T47D (cell line): ENCODE data around the gene SH2D1B.

Experiments used
- DNase-seq, 2 experiments: peaks; one replicate each; pipeline versions ENCODE4 v3.0.0 to v3.0.0-alpha.2; 2011 to 2012; ENCODE audit warnings: low read depth in 1 of 2, low spot score in 1 of 2
- JUND ChIP-seq: IDR thresholded peaks from 2 replicates; pipeline ENCODE4 v1.6.1; 2012; ENCODE audit warnings: low read depth
- in situ Hi-C: cut with HindIII; loops from 2 replicates; pipeline ENCODE4 v1.10.0; 2016; ENCODE audit warnings: low sequenced_read_pairs, low pct_unique_long_range_greater_than_20kb

SH2D1B gene

DNA sequence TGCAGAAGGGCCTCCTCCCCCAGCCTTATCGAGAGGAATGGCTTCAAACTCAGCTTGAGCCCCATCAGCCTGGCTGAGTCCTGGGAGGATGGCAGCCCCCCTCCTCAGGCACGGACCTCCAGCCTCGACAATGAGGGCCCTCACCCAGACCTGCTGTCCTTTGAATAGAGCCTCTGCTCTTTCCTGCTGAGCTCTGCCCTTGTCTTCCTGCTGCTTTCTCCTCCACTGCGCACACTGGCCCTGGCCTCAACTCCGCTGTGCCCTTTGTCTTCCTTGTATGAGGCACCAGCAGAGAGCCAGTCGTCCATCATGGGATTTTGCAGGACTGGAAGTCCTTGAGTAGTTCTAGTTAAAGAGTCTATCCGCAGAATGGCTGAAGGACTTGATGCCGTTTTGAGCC is 28.4 kb downstream of the SH2D1B start:
- DNase-seq, result no peak
- in situ Hi-C loops, result no loop called here
- TF ChIP-seq JUND, result no peak

DNA sequence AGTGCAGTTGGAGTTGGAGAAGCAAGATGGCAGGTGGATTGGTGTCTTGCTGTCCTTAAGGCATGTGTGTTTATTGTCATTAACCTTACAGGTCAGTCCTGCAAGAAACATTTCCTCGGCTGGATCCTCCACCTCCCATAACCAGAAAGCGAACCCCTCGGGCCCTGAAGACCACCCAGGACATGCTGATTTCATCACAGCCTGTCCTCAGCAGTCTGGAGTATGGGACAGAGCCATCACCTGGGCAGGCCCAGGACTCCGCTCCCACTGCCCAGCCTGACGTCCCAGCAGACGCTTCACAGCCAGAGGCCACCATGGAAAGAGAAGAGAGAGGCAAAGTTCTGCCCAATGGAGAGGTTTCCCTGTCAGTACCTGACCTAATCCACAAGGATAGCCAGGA is 28.8 kb downstream of the SH2D1B start:
- in situ Hi-C loops, result no loop called here
- no peak for DNase-seq
- TF ChIP-seq JUND, result no peak

GRCh38 chr1:162381941-162382750 is 29.8 kb downstream of the SH2D1B start:
- in situ Hi-C loops, result no loop called here
- no peak for DNase-seq
- no peak for TF ChIP-seq JUND

DNA sequence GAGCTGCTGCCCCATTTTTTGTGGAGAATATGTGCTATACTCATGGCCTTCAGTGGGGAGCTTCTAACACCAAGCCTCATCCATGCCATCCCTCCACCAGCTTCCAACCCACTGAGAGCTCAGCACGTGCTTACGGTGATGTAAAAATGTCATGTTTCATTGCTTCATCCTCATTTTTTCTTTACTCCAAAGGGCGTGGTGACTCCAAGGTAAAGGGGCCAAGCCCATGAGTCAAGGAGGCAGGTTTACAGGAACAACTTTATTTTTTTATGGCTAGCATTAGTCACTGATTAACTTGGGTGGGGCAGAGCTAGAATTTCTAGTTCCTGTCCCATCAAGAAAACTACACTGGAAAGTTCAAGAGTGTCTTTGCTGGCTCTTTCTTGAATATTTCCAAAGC is 30.6 kb downstream of the SH2D1B start, which contains the start of gene C1orf226:
Gene C1orf226 (plus strand): TSS at position 346 of the 400 bp plus-strand sequence. CDS start 174 bp downstream, outside the sequence.
- TF ChIP-seq JUND, result no peak
- in situ Hi-C loops, result no loop called here
- no peak for DNase-seq

- in situ Hi-C loops, result no loop called here
- TF ChIP-seq JUND, result no peak
- no peak for DNase-seq
Observed at GRCh38 chr1:162380061-162380846, 31.7 kb downstream of the SH2D1B start.

- in situ Hi-C loops, result no loop called here
- no peak for TF ChIP-seq JUND
- DNase-seq, result no peak
Observed at GRCh38 chr1:162376691-162377090, 35.2 kb downstream of the SH2D1B start, which contains the start of gene SPATA46. TSS of gene SPATA46 (minus strand) at chr1:162376854. CDS start at chr1:162376790, 64 bp downstream.

DNA sequence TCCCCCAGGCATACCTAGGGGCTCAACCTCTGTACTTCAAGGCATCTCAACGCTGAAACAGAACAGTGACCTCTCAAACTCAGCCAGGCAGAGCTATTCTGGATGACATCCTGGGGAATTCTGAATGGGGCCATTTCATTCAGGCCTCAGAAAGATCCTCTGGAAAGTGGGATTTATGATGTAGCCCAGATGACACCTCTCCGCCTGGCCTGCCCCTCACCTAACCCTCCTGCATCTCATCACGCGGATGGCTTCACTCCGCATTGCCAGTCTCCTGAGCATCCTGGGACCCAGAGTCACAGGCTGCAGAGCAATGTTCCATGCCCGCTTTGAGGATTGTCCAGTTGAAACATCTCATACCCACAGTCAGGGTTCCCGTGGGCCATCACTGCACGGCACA is 36.5 kb downstream of the SH2D1B start:
- no peak for TF ChIP-seq JUND
- DNase-seq, result no peak
- in situ Hi-C loops, result no loop called here

GRCh38 chr1:162374406-162374805 is 37.5 kb downstream of the SH2D1B start:
- no peak for DNase-seq
- in situ Hi-C loops, result no loop called here
- no peak for TF ChIP-seq JUND

- no peak for TF ChIP-seq JUND
- peak in 1 of 2 experiments; percentile 39 for DNase-seq
- in situ Hi-C loops, result no loop called here
Observed at GRCh38 chr1:162373541-162374260, 38.2 kb downstream of the SH2D1B start.

GRCh38 chr1:162373072-162373427 is 38.9 kb downstream of the SH2D1B start:
- no peak for DNase-seq
- in situ Hi-C loops, result no loop called here
- no peak for TF ChIP-seq JUND

DNA sequence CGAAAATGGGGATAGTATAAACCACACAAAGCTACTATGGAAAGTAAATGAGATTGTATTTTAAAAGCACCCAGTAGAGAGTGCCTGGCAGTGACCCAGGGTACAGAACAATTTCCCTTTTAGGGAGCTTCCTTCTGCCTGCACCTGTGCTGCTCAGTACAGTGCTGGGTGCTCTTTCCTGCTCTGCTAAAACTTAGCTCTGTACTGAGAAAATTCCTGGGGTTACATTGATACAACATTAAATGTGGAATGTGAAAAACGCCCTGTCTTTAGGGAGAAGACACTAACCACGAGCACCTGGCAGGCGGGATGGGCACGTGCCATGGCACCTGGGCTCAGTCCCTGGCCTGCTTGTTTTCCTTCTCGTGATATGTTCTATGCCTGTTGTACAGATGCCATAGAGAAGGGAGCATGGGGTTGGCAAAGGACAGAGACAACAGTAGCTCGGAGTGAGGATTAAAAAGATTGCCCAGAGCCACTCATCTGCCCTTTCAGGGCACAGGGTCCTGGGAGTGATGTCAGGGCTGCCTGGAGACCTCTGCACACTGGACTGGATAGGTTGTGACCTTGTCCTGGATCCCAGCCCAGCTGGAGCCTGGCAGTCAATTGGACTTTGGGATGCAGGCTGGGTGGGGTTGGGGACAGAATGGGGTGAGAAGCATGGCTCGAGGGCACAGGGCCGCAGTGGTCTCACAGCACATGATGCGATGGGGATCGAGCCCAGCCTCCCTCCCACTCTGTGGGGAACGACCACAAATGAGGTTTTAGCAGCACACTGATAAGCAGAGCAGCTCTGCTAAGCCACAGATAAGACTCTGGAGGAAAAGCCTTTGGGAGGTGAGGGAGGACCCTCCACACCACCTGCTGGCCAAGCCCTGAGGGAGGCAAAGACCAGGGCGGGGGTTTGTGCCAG is 39.5 kb downstream of the SH2D1B start:
- in situ Hi-C loops, result no loop called here
- TF ChIP-seq JUND, result no peak
- DNase-seq, result no peak

DNA sequence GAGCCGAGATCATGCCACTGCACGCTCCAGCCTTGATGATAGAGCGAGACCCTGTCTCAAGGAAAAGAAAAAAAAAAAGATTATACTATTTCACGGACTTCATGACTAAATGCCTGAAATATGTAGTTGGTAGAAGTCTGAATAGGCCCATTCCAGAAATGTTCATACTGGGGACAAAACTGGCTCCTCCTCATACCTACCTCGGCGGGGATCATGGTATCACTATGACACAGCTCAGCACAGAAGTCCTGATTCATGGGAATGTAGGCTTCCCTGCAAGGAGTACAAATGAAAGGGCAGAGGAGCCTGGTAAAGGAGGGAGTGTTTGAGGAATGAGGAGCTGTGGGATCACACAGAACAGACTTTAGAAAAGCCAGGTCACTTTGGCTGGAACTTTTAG is 40.3 kb downstream of the SH2D1B start:
- DNase-seq, result no peak
- no peak for TF ChIP-seq JUND
- in situ Hi-C loops, result no loop called here
